Measurements from ENCODE around the gene KATNAL1. TPM values are rescaled to one million over a fixed set of nuclear protein-coding genes. Genes with fewer than 3 reads are reported as not detected.

KATNAL1 gene
- total RNA-seq, 1 donor from 2014 or later: 29.1 TPM

GRCh38 chr13:30319655-30320054 is 12.3 kb upstream of the KATNAL1 start:
- no peak for DNase-seq (ENCODE audit: low read depth, low spot score)
- H3K9me3 Mint-ChIP-seq: no peaks in the 10 kb centered on the region
- no peak for TF ChIP-seq CTCF (conservative IDR thresholded peaks at IDR 0.05)
- no peaks in the 10 kb centered on the region for H3K36me3 Mint-ChIP-seq (ENCODE audit: low read depth)
- H3K27ac Mint-ChIP-seq (ENCODE audit: unreplicated experiment): no peak overlapping the region
- peaks cover 6% of the 10 kb centered on the region for H3K4me1 Mint-ChIP-seq
- no peak overlapping the region for H3K4me3 Mint-ChIP-seq
- no peaks in the 10 kb centered on the region for H3K27me3 Mint-ChIP-seq (ENCODE audit: low read depth)

GRCh38 chr13:30319130-30319529 is 11.8 kb upstream of the KATNAL1 start:
- H3K4me1 Mint-ChIP-seq: peaks cover 6% of the 10 kb centered on the region
- no peaks in the 10 kb centered on the region for H3K27me3 Mint-ChIP-seq (ENCODE audit: low read depth)
- no peak overlapping the region for H3K4me3 Mint-ChIP-seq
- H3K27ac Mint-ChIP-seq (ENCODE audit: unreplicated experiment): no peak overlapping the region
- no peaks in the 10 kb centered on the region for H3K9me3 Mint-ChIP-seq
- TF ChIP-seq CTCF (conservative IDR thresholded peaks at IDR 0.05): no peak
- DNase-seq (ENCODE audit: low read depth, low spot score): no peak
- no peaks in the 10 kb centered on the region for H3K36me3 Mint-ChIP-seq (ENCODE audit: low read depth)

GRCh38 chr13:30318026-30318425 is 10.7 kb upstream of the KATNAL1 start:
- no peak for TF ChIP-seq CTCF (conservative IDR thresholded peaks at IDR 0.05)
- H3K4me3 Mint-ChIP-seq: no peak overlapping the region
- H3K9me3 Mint-ChIP-seq: no peaks in the 10 kb centered on the region
- no peaks in the 10 kb centered on the region for H3K36me3 Mint-ChIP-seq (ENCODE audit: low read depth)
- DNase-seq (ENCODE audit: low read depth, low spot score): no peak
- peaks cover 6% of the 10 kb centered on the region for H3K4me1 Mint-ChIP-seq
- H3K27ac Mint-ChIP-seq (ENCODE audit: unreplicated experiment): no peak overlapping the region
- no peaks in the 10 kb centered on the region for H3K27me3 Mint-ChIP-seq (ENCODE audit: low read depth)

- no peaks in the 10 kb centered on the region for H3K9me3 Mint-ChIP-seq
- no peaks in the 10 kb centered on the region for H3K27me3 Mint-ChIP-seq (ENCODE audit: low read depth)
- DNase-seq (ENCODE audit: low read depth, low spot score): no peak
- H3K36me3 Mint-ChIP-seq (ENCODE audit: low read depth): no peaks in the 10 kb centered on the region
- H3K4me3 Mint-ChIP-seq: no peak overlapping the region
- no peak for TF ChIP-seq CTCF (conservative IDR thresholded peaks at IDR 0.05)
- no peak overlapping the region for H3K27ac Mint-ChIP-seq (ENCODE audit: unreplicated experiment)
- H3K4me1 Mint-ChIP-seq: peaks cover 3% of the 10 kb centered on the region
These were observed 7.2 kb upstream of the KATNAL1 start for GRCh38 chr13:30314562-30314961.

GRCh38 chr13:30314069-30314468 is 6.7 kb upstream of the KATNAL1 start:
- no peaks in the 10 kb centered on the region for H3K36me3 Mint-ChIP-seq (ENCODE audit: low read depth)
- no peak for DNase-seq (ENCODE audit: low read depth, low spot score)
- H3K27me3 Mint-ChIP-seq (ENCODE audit: low read depth): no peaks in the 10 kb centered on the region
- H3K4me3 Mint-ChIP-seq: no peak overlapping the region
- no peaks in the 10 kb centered on the region for H3K9me3 Mint-ChIP-seq
- TF ChIP-seq CTCF (conservative IDR thresholded peaks at IDR 0.05): no peak
- no peak overlapping the region for H3K27ac Mint-ChIP-seq (ENCODE audit: unreplicated experiment)
- H3K4me1 Mint-ChIP-seq: no peaks in the 10 kb centered on the region

- no peak for TF ChIP-seq CTCF (conservative IDR thresholded peaks at IDR 0.05)
- H3K27ac Mint-ChIP-seq (ENCODE audit: unreplicated experiment): no peak overlapping the region
- no peaks in the 10 kb centered on the region for H3K27me3 Mint-ChIP-seq (ENCODE audit: low read depth)
- no peak for DNase-seq (ENCODE audit: low read depth, low spot score)
- no peaks in the 10 kb centered on the region for H3K36me3 Mint-ChIP-seq (ENCODE audit: low read depth)
- peaks cover 5% of the 10 kb centered on the region for H3K4me1 Mint-ChIP-seq
- H3K9me3 Mint-ChIP-seq: no peaks in the 10 kb centered on the region
- no peak overlapping the region for H3K4me3 Mint-ChIP-seq
These were observed 6.0 kb upstream of the KATNAL1 start for GRCh38 chr13:30313311-30313710.
